ENCODE data around the gene MAMDC4.

The MAMDC4 gene

GRCh38 chr9:136858844-136859757 lies 7.0 kb downstream of the MAMDC4 start:
- peak; percentile 76 for DNase-seq
- Histone ChIP-seq H3K9me3 (no peaks in the 10 kb centered on the region), H3K27me3 (no peaks in the 10 kb centered on the region), H3K36me3 (peaks cover 50% of the 10 kb centered on the region), H3K4me3 (ENCODE audit: low read depth, low read length) (no peak overlapping the region), H3K4me1 (peaks cover 24% of the 10 kb centered on the region)
- no peak for TF ChIP-seq CTCF (IDR thresholded peaks at IDR 0.05; ENCODE audit: low read depth, low read length)

DNA sequence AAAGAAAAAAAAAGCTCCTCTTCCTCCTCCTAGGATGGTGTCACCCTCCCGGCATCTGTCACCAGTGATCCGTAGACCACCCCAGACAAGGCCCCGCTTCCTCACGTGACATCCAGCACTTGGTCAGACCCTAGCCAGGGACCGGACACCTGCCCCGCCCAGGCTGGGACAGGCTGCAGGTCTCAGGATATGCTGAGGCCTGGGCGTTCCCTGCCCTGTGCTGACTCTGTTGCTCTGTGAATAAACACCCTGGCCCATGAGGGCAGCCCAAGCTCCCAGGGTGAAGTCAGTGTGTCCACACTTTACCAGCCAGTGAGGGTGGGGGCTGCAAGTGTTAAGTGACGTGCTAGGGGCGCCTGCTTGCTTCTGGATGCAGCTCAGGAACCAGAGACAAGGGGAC lies 8.4 kb downstream of the MAMDC4 start:
- H3K9me3 ChIP-seq = no peaks in the 10 kb centered on the region

DNA sequence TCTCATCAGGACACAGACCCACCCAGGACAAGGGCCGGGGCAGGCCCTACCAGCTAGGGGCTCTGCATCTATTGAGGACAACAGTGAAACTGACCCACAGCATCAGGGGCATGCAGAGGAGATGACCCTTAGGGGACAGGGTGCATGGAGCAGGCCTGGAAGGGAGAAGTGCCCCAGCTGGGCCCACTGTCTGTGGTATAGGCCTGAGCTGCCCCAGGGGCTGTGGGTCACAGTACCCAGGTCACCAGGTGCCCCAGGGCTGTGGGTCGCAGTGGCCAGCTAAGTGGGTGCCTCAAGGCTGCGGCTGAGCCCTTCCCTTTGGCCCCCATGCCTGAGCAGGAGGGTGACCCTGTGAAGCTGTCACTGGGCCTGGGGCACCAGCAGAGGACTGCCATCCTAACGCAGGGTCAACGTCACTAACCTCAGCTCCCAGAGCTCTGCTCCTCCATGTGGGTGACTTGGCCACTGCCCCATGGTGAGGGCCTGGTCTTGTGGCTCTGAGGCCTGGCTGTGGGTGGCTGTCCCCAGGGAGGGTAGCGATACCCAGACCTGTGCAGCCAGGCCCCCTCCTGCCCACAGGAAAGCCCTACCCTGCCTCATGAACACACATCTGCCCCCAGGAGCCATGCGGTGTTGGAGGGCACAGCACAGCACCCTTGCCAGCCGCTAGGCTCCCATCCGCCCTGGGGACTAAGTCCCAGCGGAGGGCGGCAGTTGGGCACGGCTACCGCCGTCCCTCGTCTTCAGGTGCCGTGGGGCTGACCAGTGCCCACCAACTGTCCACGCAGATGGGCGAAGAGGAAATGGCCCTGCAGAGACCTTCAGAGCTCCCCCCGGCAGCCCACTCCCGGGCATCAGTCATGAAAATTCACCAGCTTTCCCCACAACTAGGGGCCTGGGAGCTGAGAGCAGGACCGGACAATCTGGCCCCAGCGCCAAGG lies 9.1 kb downstream of the MAMDC4 start:
- no peaks in the 10 kb centered on the region for H3K27me3 ChIP-seq
- H3K9me3 ChIP-seq = no peaks in the 10 kb centered on the region
- H3K36me3 ChIP-seq = peaks cover 55% of the 10 kb centered on the region
- peak; percentile 11 for DNase-seq
- no peak for TF ChIP-seq CTCF (IDR thresholded peaks at IDR 0.05; ENCODE audit: low read depth, low read length)
- peaks cover 15% of the 10 kb centered on the region for H3K4me1 ChIP-seq
- no peak overlapping the region for H3K4me3 ChIP-seq (ENCODE audit: low read depth, low read length)

More for the DNA sequence above, 8.4 kb downstream of the MAMDC4 start:
- Histone ChIP-seq H3K36me3 (peaks cover 55% of the 10 kb centered on the region), H3K27me3 (no peaks in the 10 kb centered on the region), H3K4me1 (peaks cover 22% of the 10 kb centered on the region), H3K4me3 (ENCODE audit: low read depth, low read length) (no peak overlapping the region)
- no peak for TF ChIP-seq CTCF (IDR thresholded peaks at IDR 0.05; ENCODE audit: low read depth, low read length)
- DNase-seq = peak; percentile 9

GRCh38 chr9:136861874-136862457 lies 9.8 kb downstream of the MAMDC4 start:
- TF ChIP-seq CTCF (IDR thresholded peaks at IDR 0.05; ENCODE audit: low read depth, low read length) = no peak
- peaks cover 55% of the 10 kb centered on the region for H3K36me3 ChIP-seq
- H3K4me1 ChIP-seq = peaks cover 14% of the 10 kb centered on the region
- H3K9me3 ChIP-seq = peaks cover 3% of the 10 kb centered on the region; the same call in 1 of the 2 replicates
- H3K4me3 ChIP-seq (ENCODE audit: low read depth, low read length) = no peak overlapping the region
- no peaks in the 10 kb centered on the region for H3K27me3 ChIP-seq
- DNase-seq = no peak

DNA sequence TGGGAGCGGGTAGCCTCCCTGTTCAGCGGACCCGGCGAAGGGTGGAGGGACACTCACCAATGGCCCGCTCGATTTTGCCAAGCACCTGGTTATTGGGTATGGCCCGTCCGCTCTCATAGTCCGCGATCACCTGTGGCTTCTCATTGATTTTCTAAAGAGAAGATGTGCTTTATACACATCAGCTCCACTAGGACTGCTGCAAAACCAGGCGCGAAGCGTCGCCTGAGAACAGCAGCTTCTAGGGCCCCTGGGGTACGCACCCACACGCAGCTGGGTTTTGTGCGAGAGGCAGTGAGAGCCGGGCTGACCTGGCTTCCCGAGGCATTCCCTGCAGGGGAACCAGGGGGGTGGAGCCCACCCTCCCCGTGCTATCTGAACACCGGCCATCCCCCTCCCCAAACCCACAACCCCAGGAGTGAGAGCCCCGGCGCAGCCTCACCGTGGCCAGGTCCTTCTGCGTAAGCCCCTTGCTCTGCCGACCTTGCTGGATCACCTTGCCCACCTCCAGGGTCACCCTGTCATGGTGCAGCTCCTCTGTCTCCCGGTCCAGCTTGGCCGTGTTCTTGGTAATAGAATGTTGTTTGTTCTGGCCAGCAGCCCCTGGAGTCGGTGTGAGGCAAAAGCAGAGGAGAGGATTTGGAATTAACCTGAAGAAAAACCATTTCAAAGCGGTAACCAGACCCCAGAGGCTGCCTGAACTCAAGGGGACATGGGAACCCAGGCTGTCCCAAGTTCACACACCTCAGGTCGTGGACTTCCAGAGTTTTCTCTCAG lies 10.9 kb downstream of the MAMDC4 start:
- H3K36me3 ChIP-seq = peaks cover 46% of the 10 kb centered on the region
- H3K4me1 ChIP-seq = peaks cover 14% of the 10 kb centered on the region
- no peaks in the 10 kb centered on the region for H3K27me3 ChIP-seq
- TF ChIP-seq CTCF (IDR thresholded peaks at IDR 0.05; ENCODE audit: low read depth, low read length) = no peak
- H3K9me3 ChIP-seq = peaks cover 3% of the 10 kb centered on the region; the same call in 1 of the 2 replicates
- no peak overlapping the region for H3K4me3 ChIP-seq (ENCODE audit: low read depth, low read length)
- DNase-seq = no peak

All from BE2C (cell line).